D721Med (cell line): Measurements from ENCODE around the gene MAST4.

Experiments
- DNase-seq: peaks from one replicate; pipeline ENCODE4 v3.0.0; 2011; ENCODE audit warnings: low spot score; ENCODE audit not compliant: insufficient read length
- FAIRE-seq: peaks from 2 replicates; lab custom pipeline; 2011; peaks lifted over from hg19 to GRCh38; lab: Jason Lieb, UNC
- CTCF ChIP-seq: IDR thresholded peaks from 2 replicates; pipeline ENCODE4 v1.5.1; 2012; ENCODE audit warnings: mild to moderate bottlenecking, control low read depth; ENCODE audit not compliant: insufficient read depth; ENCODE audit errors: missing control alignments

The MAST4 gene

GRCh38 chr5:66877843-66878242 lies 281.6 kb downstream of the MAST4 start:
- FAIRE-seq (no peak), DNase-seq (no peak)
- no peak for TF ChIP-seq CTCF

- DNase-seq: no peak
- TF ChIP-seq CTCF: no peak
These were observed 284.2 kb downstream of the MAST4 start for GRCh38 chr5:66880401-66880800.

GRCh38 chr5:66881480-66882161 lies 285.4 kb downstream of the MAST4 start:
- DNase-seq: no peak
- TF ChIP-seq CTCF: no peak
- FAIRE-seq: no peak

More at GRCh38 chr5:66880401-66880800, 284.2 kb downstream of the MAST4 start:
- FAIRE-seq: no peak

GRCh38 chr5:66882606-66883227 lies 286.5 kb downstream of the MAST4 start:
- no peak for TF ChIP-seq CTCF
- DNase-seq (no peak), FAIRE-seq (no peak)

- FAIRE-seq: no peak
- DNase-seq: no peak
- TF ChIP-seq CTCF: no peak
These were observed 288.5 kb downstream of the MAST4 start for GRCh38 chr5:66884564-66885243.

- no peak for TF ChIP-seq CTCF
- DNase-seq (no peak), FAIRE-seq (no peak)
These were observed 290.7 kb downstream of the MAST4 start for GRCh38 chr5:66886941-66887340.
